ENCODE results near the gene ARHGAP40.

DNA sequence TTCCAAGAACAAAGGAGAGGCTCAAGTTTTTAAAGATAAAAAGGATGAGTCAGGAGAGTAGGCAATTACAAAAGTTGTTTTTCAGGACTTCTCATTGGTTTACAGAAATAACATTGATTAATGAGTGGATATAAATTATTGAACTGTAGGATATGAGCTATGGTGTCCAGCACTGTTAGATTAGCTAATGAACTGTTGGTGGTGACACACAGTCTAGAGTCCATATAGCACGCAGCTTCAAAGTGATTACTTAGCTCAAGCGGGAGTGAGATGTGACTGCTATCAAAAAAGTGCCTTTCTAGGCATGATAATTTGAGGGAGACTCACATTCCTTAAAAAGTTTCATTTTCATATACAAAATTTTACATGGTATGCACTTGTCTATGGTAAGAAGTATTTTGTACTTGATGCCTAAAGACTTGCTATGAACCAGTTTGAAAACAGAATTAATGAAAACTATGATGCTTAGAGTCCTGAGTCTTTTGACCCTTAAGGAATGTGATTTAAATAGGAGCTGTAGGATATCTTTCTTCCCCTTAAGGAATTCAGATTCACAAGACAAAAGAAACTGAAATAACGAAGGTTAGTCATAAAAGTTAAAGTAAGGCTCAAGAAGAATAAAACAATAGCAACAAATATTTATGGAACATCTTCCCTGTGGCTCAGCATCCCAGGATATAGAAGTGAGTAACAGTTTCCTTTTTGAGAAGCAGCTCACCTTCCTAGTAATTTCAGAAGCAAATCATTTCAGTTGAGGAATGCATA lies 42.8 kb upstream of the ARHGAP40 start:
- TF ChIP-seq REST (IDR thresholded peaks at IDR 0.05; ENCODE audit: insufficient read depth in 1 of 2, low read depth in 2 of 2, low read length in 2 of 2) (no peak), TAF1 (IDR thresholded peaks at IDR 0.05; ENCODE audit: borderline replicate concordance, insufficient read depth, low read length) (no peak), POLR2AphosphoS5 (IDR thresholded peaks at IDR 0.05; ENCODE audit: low read depth, low read length) (no peak), SIN3A (IDR thresholded peaks at IDR 0.05; ENCODE audit: borderline replicate concordance, insufficient read depth, low read length) (no peak), FOXP2 (optimal IDR thresholded peaks at IDR 0.05; ENCODE audit: borderline replicate concordance, extremely low read depth, extremely low read length, insufficient read depth) (no peak)
